HepG2 (cell line): ENCODE results near the gene TACO1.

Experiments used
- HOXA7 ChIP-seq: sonication (generic); formaldehyde crosslinking; IDR thresholded peaks from 2 replicates; pipeline ENCODE4 v1.8.1; 2022; ENCODE audit warnings: mild to moderate bottlenecking, missing genetic modification reagents, moderate library complexity
- NR2C2 ChIP-seq: sonication (generic); formaldehyde crosslinking; IDR thresholded peaks from 2 replicates; pipeline ENCODE4 v1.4.0; 2020; ENCODE audit warnings: missing genetic modification reagents, mild to moderate bottlenecking, moderate library complexity, borderline replicate concordance

- TF ChIP-seq NR2C2 (CRISPR knock-in tag) (no peak), HOXA7 (CRISPR knock-in tag) (no peak)
These were observed 12.9 kb upstream of the TACO1 start for GRCh38 chr17:63587770-63588169.
